WTC11 (cell line): Measurements from ENCODE around the gene ADAM33. TPM values are rescaled to one million over a fixed set of nuclear protein-coding genes. Genes with fewer than 3 reads are reported as not detected.

ENCODE experiments used
- ATAC-seq: fragments of 200-7000 bp; cut with Tn5 transposase; 2 replicates; pipeline ENCODE4 v1.10.0; 2021; ENCODE audit warnings: mild to moderate bottlenecking, moderate library complexity
- CTCF ChIA-PET: fragments of 300-600 bp; sonication (Branson Sonifier 250); formaldehyde crosslinking; loops from one replicate; lab custom pipeline; 2021; ENCODE audit warnings: antibody characterized with exemption; lab: Charles Lee
- POLR2A ChIA-PET: fragments of 350-600 bp; sonication (Branson Sonifier 250); formaldehyde crosslinking; loops from one replicate; lab custom pipeline; 2021; ENCODE audit warnings: antibody characterized with exemption; lab: Charles Lee
- DNase-seq: peaks from one replicate; pipeline ENCODE4 v3.0.0; 2021; ENCODE audit warnings: low spot score
- H3K27ac Mint-ChIP-seq: 2 replicates; pipeline ENCODE4 v1.8.0; 2021; ENCODE audit warnings: mixed read lengths
- H3K27me3 Mint-ChIP-seq: 2 replicates; pipeline ENCODE4 v1.8.0; 2021; ENCODE audit warnings: low read depth, mild to moderate bottlenecking, moderate library complexity, mixed read lengths
- H3K36me3 Mint-ChIP-seq: 2 replicates; pipeline ENCODE4 v1.8.0; 2021; ENCODE audit warnings: mixed read lengths
- H3K4me1 Mint-ChIP-seq: 2 replicates; pipeline ENCODE4 v1.8.0; 2022; ENCODE audit warnings: mixed read lengths
- H3K4me3 Mint-ChIP-seq: 2 replicates; pipeline ENCODE4 v1.8.0; 2021; ENCODE audit warnings: mild to moderate bottlenecking, moderate library complexity, mixed read lengths
- H3K9me3 Mint-ChIP-seq: 2 replicates; pipeline ENCODE4 v1.8.0; 2021; ENCODE audit warnings: mixed read lengths
- ATF1 ChIP-seq: sonication (generic); formaldehyde crosslinking; IDR thresholded peaks from 2 replicates; pipeline ENCODE4 v1.8.1; 2023; ENCODE audit warnings: mild to moderate bottlenecking, moderate library complexity, missing genetic modification reagents
- CBFB ChIP-seq: sonication (generic); formaldehyde crosslinking; IDR thresholded peaks from 2 replicates; pipeline ENCODE4 v1.8.1; 2022; ENCODE audit warnings: mild to moderate bottlenecking, low read depth, missing genetic modification reagents
- CDX4 ChIP-seq: fragments of 250-450 bp; sonication (Bioruptor Pico); IDR thresholded peaks from 2 replicates; pipeline ENCODE4 v1.9.0; 2021; ENCODE audit warnings: moderate library complexity, mild to moderate bottlenecking, inconsistent platforms, borderline replicate concordance
- ESRRA ChIP-seq: sonication (generic); formaldehyde crosslinking; IDR thresholded peaks from 2 replicates; pipeline ENCODE4 v1.8.1; 2022; ENCODE audit warnings: mild to moderate bottlenecking, missing genetic modification reagents, borderline replicate concordance
- GRHL2 ChIP-seq: fragments of 250-450 bp; sonication (Bioruptor Pico); IDR thresholded peaks from 2 replicates; pipeline ENCODE4 v1.8.0; 2022; ENCODE audit warnings: mild to moderate bottlenecking, moderate library complexity; ENCODE audit not compliant: insufficient replicate concordance, severe bottlenecking
- HMGXB4 ChIP-seq: sonication (generic); formaldehyde crosslinking; IDR thresholded peaks from 2 replicates; pipeline ENCODE4 v1.8.1; 2023; ENCODE audit warnings: mild to moderate bottlenecking, moderate library complexity, missing genetic modification reagents
- MLX ChIP-seq: sonication (generic); formaldehyde crosslinking; IDR thresholded peaks from 2 replicates; pipeline ENCODE4 v1.8.1; 2023; ENCODE audit warnings: mild to moderate bottlenecking, missing genetic modification reagents, moderate library complexity
- PRDM15 ChIP-seq: sonication (generic); formaldehyde crosslinking; IDR thresholded peaks from 2 replicates; pipeline ENCODE4 v1.8.0; 2022; ENCODE audit warnings: missing genetic modification reagents
- RELA ChIP-seq: sonication (generic); formaldehyde crosslinking; IDR thresholded peaks from 2 replicates; pipeline ENCODE4 v1.8.1; 2022; ENCODE audit warnings: missing genetic modification reagents, mild to moderate bottlenecking, borderline replicate concordance
- SMAD3 ChIP-seq: sonication (generic); formaldehyde crosslinking; IDR thresholded peaks from 2 replicates; pipeline ENCODE4 v1.8.0; 2022; ENCODE audit warnings: missing genetic modification reagents, mild to moderate bottlenecking, borderline replicate concordance
- TEAD1 ChIP-seq: sonication (generic); formaldehyde crosslinking; IDR thresholded peaks from 2 replicates; pipeline ENCODE4 v1.8.0; 2022; ENCODE audit warnings: mild to moderate bottlenecking, missing genetic modification reagents
- TP53 ChIP-seq: sonication (generic); formaldehyde crosslinking; IDR thresholded peaks from 2 replicates; pipeline ENCODE4 v1.8.1; 2023; ENCODE audit warnings: mild to moderate bottlenecking, missing genetic modification reagents
- USF1 ChIP-seq: sonication (generic); formaldehyde crosslinking; IDR thresholded peaks from 2 replicates; pipeline ENCODE4 v1.8.0; 2022; ENCODE audit warnings: mild to moderate bottlenecking, missing genetic modification reagents
- total RNA-seq: library from RNA; stranded (reverse); gene quantifications from 3 replicates; pipeline ENCODE4 v1.2.3, GENCODE V29; 2021

Gene ADAM33
- total RNA-seq, 1 experiment from 2014 or later = 5.3 TPM

GRCh38 chr20:3670511-3670910 lies 11.3 kb downstream of the ADAM33 start:
- no peak overlapping the region for H3K27ac Mint-ChIP-seq
- H3K27me3 Mint-ChIP-seq = peaks cover 38% of the 10 kb centered on the region
- peak; percentile 38 for DNase-seq

GRCh38 chr20:3669710-3670367 lies 12.0 kb downstream of the ADAM33 start:
- Mint-ChIP-seq H3K4me3 (no peak overlapping the region), H3K9me3 (no peaks in the 10 kb centered on the region), H3K36me3 (no peaks in the 10 kb centered on the region), H3K27ac (no peak overlapping the region), H3K4me1 (peaks cover 25% of the 10 kb centered on the region), H3K27me3 (peaks cover 40% of the 10 kb centered on the region)
- ATAC-seq (no peak), DNase-seq (no peak)
- CTCF ChIA-PET = interaction anchor here (1.0 to 6.4 kb wide), 8 partner anchors 11 to 111 kb away, joined by 4 to 56 read pairs (median 7); partner anchors contain the start of genes ADAM33, ADISSP, SIGLEC1 and SPEF1
- TF ChIP-seq TP53 (CRISPR knock-in tag) (no peak), MLX (no peak), CDX4 (CRISPR knock-in tag) (no peak), TEAD1 (CRISPR knock-in tag) (no peak), SMAD3 (CRISPR knock-in tag) (no peak), GRHL2 (CRISPR knock-in tag) (no peak), ESRRA (CRISPR knock-in tag) (no peak), ATF1 (CRISPR knock-in tag) (no peak), HMGXB4 (CRISPR knock-in tag) (no peak), PRDM15 (CRISPR knock-in tag) (no peak)
- POLR2A ChIA-PET = no interaction called here

More at GRCh38 chr20:3670511-3670910, 11.3 kb downstream of the ADAM33 start:
- Mint-ChIP-seq H3K36me3 (no peaks in the 10 kb centered on the region), H3K4me1 (peaks cover 30% of the 10 kb centered on the region)
- POLR2A ChIA-PET = no interaction called here
- TF ChIP-seq CBFB (CRISPR knock-in tag) (no peak), USF1 (no peak), RELA (CRISPR knock-in tag) (no peak)
- TF ChIP-seq, all 79 proteins: peak for 0
- CTCF ChIA-PET = interaction anchor here (0.7 to 6.4 kb wide), 18 partner anchors 11 to 111 kb away, joined by 3 to 56 read pairs (median 4); partner anchors contain the start of genes ADAM33, ADISSP, HSPA12B and SIGLEC1
- no peak overlapping the region for H3K4me3 Mint-ChIP-seq
- no peaks in the 10 kb centered on the region for H3K9me3 Mint-ChIP-seq
- peak; percentile 29 for ATAC-seq
